Measurements from ENCODE around the gene CFAP100.

GRCh38 chr3:126358038-126358815 is 36.5 kb upstream of the CFAP100 start:
- TF ChIP-seq, protein P1, sequence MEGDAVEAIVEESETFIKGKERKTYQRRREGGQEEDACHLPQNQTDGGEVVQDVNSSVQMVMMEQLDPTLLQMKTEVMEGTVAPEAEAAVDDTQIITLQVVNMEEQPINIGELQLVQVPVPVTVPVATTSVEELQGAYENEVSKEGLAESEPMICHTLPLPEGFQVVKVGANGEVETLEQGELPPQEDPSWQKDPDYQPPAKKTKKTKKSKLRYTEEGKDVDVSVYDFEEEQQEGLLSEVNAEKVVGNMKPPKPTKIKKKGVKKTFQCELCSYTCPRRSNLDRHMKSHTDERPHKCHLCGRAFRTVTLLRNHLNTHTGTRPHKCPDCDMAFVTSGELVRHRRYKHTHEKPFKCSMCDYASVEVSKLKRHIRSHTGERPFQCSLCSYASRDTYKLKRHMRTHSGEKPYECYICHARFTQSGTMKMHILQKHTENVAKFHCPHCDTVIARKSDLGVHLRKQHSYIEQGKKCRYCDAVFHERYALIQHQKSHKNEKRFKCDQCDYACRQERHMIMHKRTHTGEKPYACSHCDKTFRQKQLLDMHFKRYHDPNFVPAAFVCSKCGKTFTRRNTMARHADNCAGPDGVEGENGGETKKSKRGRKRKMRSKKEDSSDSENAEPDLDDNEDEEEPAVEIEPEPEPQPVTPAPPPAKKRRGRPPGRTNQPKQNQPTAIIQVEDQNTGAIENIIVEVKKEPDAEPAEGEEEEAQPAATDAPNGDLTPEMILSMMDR (conservative IDR thresholded peaks at IDR 0.05): no peak
- no peak for TF ChIP-seq EZH2 (IDR thresholded peaks at IDR 0.05; ENCODE audit: low read depth)

Measured in PC-9 (cell line).